ENCODE measurements around the gene LCOR.

- TF ChIP-seq, protein P1, sequence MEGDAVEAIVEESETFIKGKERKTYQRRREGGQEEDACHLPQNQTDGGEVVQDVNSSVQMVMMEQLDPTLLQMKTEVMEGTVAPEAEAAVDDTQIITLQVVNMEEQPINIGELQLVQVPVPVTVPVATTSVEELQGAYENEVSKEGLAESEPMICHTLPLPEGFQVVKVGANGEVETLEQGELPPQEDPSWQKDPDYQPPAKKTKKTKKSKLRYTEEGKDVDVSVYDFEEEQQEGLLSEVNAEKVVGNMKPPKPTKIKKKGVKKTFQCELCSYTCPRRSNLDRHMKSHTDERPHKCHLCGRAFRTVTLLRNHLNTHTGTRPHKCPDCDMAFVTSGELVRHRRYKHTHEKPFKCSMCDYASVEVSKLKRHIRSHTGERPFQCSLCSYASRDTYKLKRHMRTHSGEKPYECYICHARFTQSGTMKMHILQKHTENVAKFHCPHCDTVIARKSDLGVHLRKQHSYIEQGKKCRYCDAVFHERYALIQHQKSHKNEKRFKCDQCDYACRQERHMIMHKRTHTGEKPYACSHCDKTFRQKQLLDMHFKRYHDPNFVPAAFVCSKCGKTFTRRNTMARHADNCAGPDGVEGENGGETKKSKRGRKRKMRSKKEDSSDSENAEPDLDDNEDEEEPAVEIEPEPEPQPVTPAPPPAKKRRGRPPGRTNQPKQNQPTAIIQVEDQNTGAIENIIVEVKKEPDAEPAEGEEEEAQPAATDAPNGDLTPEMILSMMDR (IDR thresholded peaks at IDR 0.05; ENCODE audit: poor library complexity): no peak
- TF ChIP-seq EZH2phosphoT487 (IDR thresholded peaks at IDR 0.05; ENCODE audit: low read depth, severe bottlenecking, unreplicated experiment): no peak
- TF ChIP-seq EZH2 (IDR thresholded peaks at IDR 0.05; ENCODE audit: borderline replicate concordance): no peak
Observed at GRCh38 chr10:97000487-97001182, 168.5 kb downstream of the LCOR start.
